ENCODE results near the gene OXLD1.

The OXLD1 gene

GRCh38 chr17:81690549-81690948 lies 24.1 kb upstream of the OXLD1 start:
- Histone ChIP-seq H3K36me3 (ENCODE audit: control insufficient read depth, insufficient read depth, low read length) (peaks cover 47% of the 10 kb centered on the region), H3K27me3 (ENCODE audit: control insufficient read depth, insufficient read depth, low read length) (no peaks in the 10 kb centered on the region), H3K4me3 (ENCODE audit: low read length) (no peak overlapping the region), H3K9me3 (ENCODE audit: control insufficient read depth, insufficient read depth, low read length) (no peaks in the 10 kb centered on the region), H3K27ac (ENCODE audit: low read length) (no peak overlapping the region), H3K4me1 (ENCODE audit: control insufficient read depth, insufficient read depth, low read length) (no peaks in the 10 kb centered on the region)
- DNase-seq (ENCODE audit: low read depth, low spot score), result no peak
- WGBS (ENCODE audit: insufficient coverage, insufficient read length), result no CpG with 5 or more reads among the region's 17 CpGs

GRCh38 chr17:81690066-81690465 lies 23.7 kb upstream of the OXLD1 start:
- Histone ChIP-seq H3K4me3 (ENCODE audit: low read length) (no peak overlapping the region), H3K36me3 (ENCODE audit: control insufficient read depth, insufficient read depth, low read length) (peaks cover 46% of the 10 kb centered on the region), H3K27me3 (ENCODE audit: control insufficient read depth, insufficient read depth, low read length) (no peaks in the 10 kb centered on the region), H3K9me3 (ENCODE audit: control insufficient read depth, insufficient read depth, low read length) (no peaks in the 10 kb centered on the region), H3K4me1 (ENCODE audit: control insufficient read depth, insufficient read depth, low read length) (no peaks in the 10 kb centered on the region), H3K27ac (ENCODE audit: low read length) (no peak overlapping the region)
- WGBS (ENCODE audit: insufficient coverage, insufficient read length), result no CpG with 5 or more reads among the region's 18 CpGs
- no peak for DNase-seq (ENCODE audit: low read depth, low spot score)

- no peaks in the 10 kb centered on the region; the same call in 1 of the 2 replicates for H3K4me1 ChIP-seq (ENCODE audit: control insufficient read depth, insufficient read depth, low read length)
- WGBS (ENCODE audit: insufficient coverage, insufficient read length), result no CpG with 5 or more reads among the region's 14 CpGs
- DNase-seq (ENCODE audit: low read depth, low spot score), result no peak
- H3K27me3 ChIP-seq (ENCODE audit: control insufficient read depth, insufficient read depth, low read length), result no peaks in the 10 kb centered on the region
- no peaks in the 10 kb centered on the region for H3K9me3 ChIP-seq (ENCODE audit: control insufficient read depth, insufficient read depth, low read length)
- no peak overlapping the region for H3K4me3 ChIP-seq (ENCODE audit: low read length)
- peaks cover 37% of the 10 kb centered on the region for H3K36me3 ChIP-seq (ENCODE audit: control insufficient read depth, insufficient read depth, low read length)
- H3K27ac ChIP-seq (ENCODE audit: low read length), result no peak overlapping the region
These were observed 22.2 kb upstream of the OXLD1 start for GRCh38 chr17:81688616-81689015.

GRCh38 chr17:81687770-81688541 lies 21.6 kb upstream of the OXLD1 start:
- Histone ChIP-seq H3K27ac (ENCODE audit: low read length) (no peak overlapping the region), H3K36me3 (ENCODE audit: control insufficient read depth, insufficient read depth, low read length) (peaks cover 37% of the 10 kb centered on the region), H3K4me1 (ENCODE audit: control insufficient read depth, insufficient read depth, low read length) (no peaks in the 10 kb centered on the region; the same call in 1 of the 2 replicates), H3K4me3 (ENCODE audit: low read length) (no peak overlapping the region), H3K9me3 (ENCODE audit: control insufficient read depth, insufficient read depth, low read length) (no peaks in the 10 kb centered on the region), H3K27me3 (ENCODE audit: control insufficient read depth, insufficient read depth, low read length) (no peaks in the 10 kb centered on the region)
- DNase-seq (ENCODE audit: low read depth, low spot score), result no peak
- no CpG with 5 or more reads among the region's 41 CpGs for WGBS (ENCODE audit: insufficient coverage, insufficient read length)

- no peak for DNase-seq (ENCODE audit: low read depth, low spot score)
- Histone ChIP-seq H3K27ac (ENCODE audit: low read length) (no peak overlapping the region), H3K36me3 (ENCODE audit: control insufficient read depth, insufficient read depth, low read length) (peaks cover 30% of the 10 kb centered on the region), H3K27me3 (ENCODE audit: control insufficient read depth, insufficient read depth, low read length) (no peaks in the 10 kb centered on the region), H3K9me3 (ENCODE audit: control insufficient read depth, insufficient read depth, low read length) (no peaks in the 10 kb centered on the region), H3K4me1 (ENCODE audit: control insufficient read depth, insufficient read depth, low read length) (peaks cover 2% of the 10 kb centered on the region), H3K4me3 (ENCODE audit: low read length) (no peak overlapping the region)
- no CpG with 5 or more reads among the region's 20 CpGs for WGBS (ENCODE audit: insufficient coverage, insufficient read length)
These were observed 20.2 kb upstream of the OXLD1 start for GRCh38 chr17:81686614-81687013.

GRCh38 chr17:81685108-81685507 lies 18.7 kb upstream of the OXLD1 start:
- H3K36me3 ChIP-seq (ENCODE audit: control insufficient read depth, insufficient read depth, low read length), result peaks cover 23% of the 10 kb centered on the region
- H3K4me3 ChIP-seq (ENCODE audit: low read length), result no peak overlapping the region
- H3K27ac ChIP-seq (ENCODE audit: low read length), result no peak overlapping the region
- H3K9me3 ChIP-seq (ENCODE audit: control insufficient read depth, insufficient read depth, low read length), result no peaks in the 10 kb centered on the region
- no peaks in the 10 kb centered on the region for H3K27me3 ChIP-seq (ENCODE audit: control insufficient read depth, insufficient read depth, low read length)
- WGBS (ENCODE audit: insufficient coverage, insufficient read length), result no CpG with 5 or more reads among the region's 12 CpGs
- DNase-seq (ENCODE audit: low read depth, low spot score), result no peak
- peaks cover 2% of the 10 kb centered on the region for H3K4me1 ChIP-seq (ENCODE audit: control insufficient read depth, insufficient read depth, low read length)

- Histone ChIP-seq H3K27ac (ENCODE audit: low read length) (no peak overlapping the region), H3K36me3 (ENCODE audit: control insufficient read depth, insufficient read depth, low read length) (peaks cover 20% of the 10 kb centered on the region), H3K4me3 (ENCODE audit: low read length) (peak overlapping the region; percentile 86), H3K27me3 (ENCODE audit: control insufficient read depth, insufficient read depth, low read length) (no peaks in the 10 kb centered on the region), H3K9me3 (ENCODE audit: control insufficient read depth, insufficient read depth, low read length) (no peaks in the 10 kb centered on the region), H3K4me1 (ENCODE audit: control insufficient read depth, insufficient read depth, low read length) (peaks cover 2% of the 10 kb centered on the region)
- DNase-seq (ENCODE audit: low read depth, low spot score), result no peak
- no CpG with 5 or more reads among the region's 16 CpGs for WGBS (ENCODE audit: insufficient coverage, insufficient read length)
These were observed 18.1 kb upstream of the OXLD1 start for GRCh38 chr17:81684442-81684911.

GRCh38 chr17:81683584-81684441 lies 17.4 kb upstream of the OXLD1 start, which contains the start of the genes ARL16 and HGS:
Gene ARL16 (minus strand): TSS chr17:81683797. CDS start chr17:81683753, 44 bp downstream.
Gene HGS (plus strand): TSS chr17:81684011. CDS start chr17:81684067, 56 bp downstream.
- H3K27me3 ChIP-seq (ENCODE audit: control insufficient read depth, insufficient read depth, low read length), result no peaks in the 10 kb centered on the region
- H3K4me1 ChIP-seq (ENCODE audit: control insufficient read depth, insufficient read depth, low read length), result peaks cover 2% of the 10 kb centered on the region
- no CpG with 5 or more reads among the region's 112 CpGs for WGBS (ENCODE audit: insufficient coverage, insufficient read length)
- H3K36me3 ChIP-seq (ENCODE audit: control insufficient read depth, insufficient read depth, low read length), result peaks cover 16% of the 10 kb centered on the region
- no peaks in the 10 kb centered on the region for H3K9me3 ChIP-seq (ENCODE audit: control insufficient read depth, insufficient read depth, low read length)
- H3K27ac ChIP-seq (ENCODE audit: low read length), result no peak within 1 kb of the TSS
- peak; percentile 95 for DNase-seq (ENCODE audit: low read depth, low spot score)
- peak within 1 kb of the TSS; percentile 89 for H3K4me3 ChIP-seq (ENCODE audit: low read length)

GRCh38 chr17:81683208-81683583 lies 16.8 kb upstream of the OXLD1 start:
- Histone ChIP-seq H3K36me3 (ENCODE audit: control insufficient read depth, insufficient read depth, low read length) (peaks cover 12% of the 10 kb centered on the region), H3K4me3 (ENCODE audit: low read length) (peak overlapping the region; percentile 89), H3K9me3 (ENCODE audit: control insufficient read depth, insufficient read depth, low read length) (no peaks in the 10 kb centered on the region), H3K4me1 (ENCODE audit: control insufficient read depth, insufficient read depth, low read length) (peaks cover 2% of the 10 kb centered on the region), H3K27ac (ENCODE audit: low read length) (no peak overlapping the region), H3K27me3 (ENCODE audit: control insufficient read depth, insufficient read depth, low read length) (no peaks in the 10 kb centered on the region)
- no CpG with 5 or more reads among the region's 37 CpGs for WGBS (ENCODE audit: insufficient coverage, insufficient read length)
- no peak for DNase-seq (ENCODE audit: low read depth, low spot score)

GRCh38 chr17:81682565-81683207 lies 16.3 kb upstream of the OXLD1 start:
- Histone ChIP-seq H3K4me3 (ENCODE audit: low read length) (peak overlapping the region; percentile 89), H3K9me3 (ENCODE audit: control insufficient read depth, insufficient read depth, low read length) (no peaks in the 10 kb centered on the region), H3K36me3 (ENCODE audit: control insufficient read depth, insufficient read depth, low read length) (peaks cover 8% of the 10 kb centered on the region), H3K27me3 (ENCODE audit: control insufficient read depth, insufficient read depth, low read length) (no peaks in the 10 kb centered on the region), H3K27ac (ENCODE audit: low read length) (no peak overlapping the region), H3K4me1 (ENCODE audit: control insufficient read depth, insufficient read depth, low read length) (peaks cover 2% of the 10 kb centered on the region)
- WGBS (ENCODE audit: insufficient coverage, insufficient read length), result no CpG with 5 or more reads among the region's 19 CpGs
- no peak for DNase-seq (ENCODE audit: low read depth, low spot score)

All from iPS DF 6.9 (cell line).